Right renal pelvis (tissue), 4 donors: ENCODE results near the gene PHF21A. TPM values are rescaled to one million over a fixed set of nuclear protein-coding genes. Genes with fewer than 3 reads are reported as not detected.

ENCODE experiments used
- DNase-seq, 4 donors: peaks; one replicate each; pipeline ENCODE4 v3.0.0-alpha.2; 2013; ENCODE audit warnings: low read depth in 4 of 4, low spot score in 3 of 4, missing footprints in 1 of 4
- polyA plus RNA-seq, 4 donors: library from polyadenylated mRNA; unstranded; fragments of 120-200 nt; gene quantifications; one replicate each; pipeline ENCODE4 v1.2.1, GENCODE V29; 2013; ENCODE audit not compliant: insufficient read length in 4 of 4

Gene PHF21A
- polyA plus RNA-seq, 4 donors: 41.5 to 52.2 (median 49.9) TPM

GRCh38 chr11:45942381-45942780 is 178.9 kb downstream of the PHF21A start:
- DNase-seq: no peak

- DNase-seq: no peak
Measured at GRCh38 chr11:45941285-45941684, 180.0 kb downstream of the PHF21A start.

GRCh38 chr11:45939836-45940235 is 181.4 kb downstream of the PHF21A start:
- DNase-seq: no peak

- DNase-seq: no peak
Measured at GRCh38 chr11:45937916-45938315, 183.3 kb downstream of the PHF21A start.

- DNase-seq: no peak
Measured at GRCh38 chr11:45936511-45937054, 184.7 kb downstream of the PHF21A start.

- DNase-seq: no peak
Measured at GRCh38 chr11:45935349-45936064, 185.7 kb downstream of the PHF21A start.

GRCh38 chr11:45934580-45935318 is 186.5 kb downstream of the PHF21A start:
- DNase-seq: no peak

- DNase-seq: no peak
Measured at GRCh38 chr11:45933846-45934579, 187.2 kb downstream of the PHF21A start.

- DNase-seq: no peak
Measured at GRCh38 chr11:45933131-45933831, 188.0 kb downstream of the PHF21A start.

GRCh38 chr11:45932217-45932616 is 189.0 kb downstream of the PHF21A start:
- DNase-seq: no peak

GRCh38 chr11:45931739-45932138 is 189.5 kb downstream of the PHF21A start:
- no peak for DNase-seq

GRCh38 chr11:45930951-45931570 is 190.2 kb downstream of the PHF21A start:
- DNase-seq: no peak

- DNase-seq: no peak
Measured at GRCh38 chr11:45930031-45930794, 191.0 kb downstream of the PHF21A start.

GRCh38 chr11:45929486-45930030 is 191.7 kb downstream of the PHF21A start:
- DNase-seq: no peak

GRCh38 chr11:45928535-45929215 is 192.6 kb downstream of the PHF21A start:
- no peak for DNase-seq

- no peak for DNase-seq
Measured at GRCh38 chr11:45927684-45928413, 193.4 kb downstream of the PHF21A start.

- DNase-seq: no peak
Measured at GRCh38 chr11:45927332-45927683, 193.9 kb downstream of the PHF21A start.
